Measurements from ENCODE around the gene MRTFB.
"Not testable (repeated sequence)": the region's sequence is repeated elsewhere in the genome, so short reads cannot be mapped to it uniquely, and the experiment has no call there.

The MRTFB gene

DNA sequence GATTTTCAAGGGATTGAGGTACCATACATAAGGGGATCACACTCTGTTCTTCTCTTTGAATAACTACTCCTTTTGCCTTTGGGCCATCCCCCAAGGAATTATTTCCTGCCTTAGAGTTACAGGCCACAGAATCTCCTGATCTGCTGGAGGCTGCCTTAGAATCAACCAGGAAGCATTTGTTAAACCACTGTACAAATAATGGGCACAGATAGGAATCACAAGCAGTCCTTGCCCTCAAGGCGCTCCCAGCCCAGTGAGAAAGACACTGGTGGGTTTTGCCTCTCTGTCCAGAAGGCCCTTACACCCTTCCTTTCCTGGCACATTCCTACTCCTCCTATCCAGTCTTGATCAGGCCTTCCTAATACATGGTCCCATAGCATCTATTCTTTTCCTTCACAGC lies 45.9 kb downstream of the MRTFB start:
- H3K27ac ChIP-seq = no peak overlapping the region
- TF ChIP-seq, protein P1, sequence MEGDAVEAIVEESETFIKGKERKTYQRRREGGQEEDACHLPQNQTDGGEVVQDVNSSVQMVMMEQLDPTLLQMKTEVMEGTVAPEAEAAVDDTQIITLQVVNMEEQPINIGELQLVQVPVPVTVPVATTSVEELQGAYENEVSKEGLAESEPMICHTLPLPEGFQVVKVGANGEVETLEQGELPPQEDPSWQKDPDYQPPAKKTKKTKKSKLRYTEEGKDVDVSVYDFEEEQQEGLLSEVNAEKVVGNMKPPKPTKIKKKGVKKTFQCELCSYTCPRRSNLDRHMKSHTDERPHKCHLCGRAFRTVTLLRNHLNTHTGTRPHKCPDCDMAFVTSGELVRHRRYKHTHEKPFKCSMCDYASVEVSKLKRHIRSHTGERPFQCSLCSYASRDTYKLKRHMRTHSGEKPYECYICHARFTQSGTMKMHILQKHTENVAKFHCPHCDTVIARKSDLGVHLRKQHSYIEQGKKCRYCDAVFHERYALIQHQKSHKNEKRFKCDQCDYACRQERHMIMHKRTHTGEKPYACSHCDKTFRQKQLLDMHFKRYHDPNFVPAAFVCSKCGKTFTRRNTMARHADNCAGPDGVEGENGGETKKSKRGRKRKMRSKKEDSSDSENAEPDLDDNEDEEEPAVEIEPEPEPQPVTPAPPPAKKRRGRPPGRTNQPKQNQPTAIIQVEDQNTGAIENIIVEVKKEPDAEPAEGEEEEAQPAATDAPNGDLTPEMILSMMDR (conservative IDR thresholded peaks at IDR 0.05) = no peak

DNA sequence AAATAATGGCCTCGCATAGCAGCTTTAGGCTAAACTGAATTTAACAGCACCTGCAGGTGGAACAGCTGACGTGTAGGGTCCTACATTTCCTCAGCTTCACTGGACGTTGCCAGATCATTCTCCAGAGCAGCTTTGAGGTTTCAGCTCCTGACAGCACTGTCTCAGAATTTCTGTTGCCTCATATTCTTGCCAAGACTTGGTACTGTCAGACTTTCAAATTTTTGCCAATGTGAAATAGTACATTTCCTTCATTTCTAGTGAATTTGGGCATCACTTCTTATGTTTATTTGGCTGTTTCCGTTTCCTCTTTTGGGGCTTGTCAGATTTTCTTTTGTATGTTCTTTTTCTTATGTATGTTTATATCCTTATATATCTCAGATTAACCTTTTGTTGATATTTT lies 48.7 kb downstream of the MRTFB start:
- no peak overlapping the region for H3K27ac ChIP-seq
- TF ChIP-seq, protein P1 (conservative IDR thresholded peaks at IDR 0.05) = no peak

DNA sequence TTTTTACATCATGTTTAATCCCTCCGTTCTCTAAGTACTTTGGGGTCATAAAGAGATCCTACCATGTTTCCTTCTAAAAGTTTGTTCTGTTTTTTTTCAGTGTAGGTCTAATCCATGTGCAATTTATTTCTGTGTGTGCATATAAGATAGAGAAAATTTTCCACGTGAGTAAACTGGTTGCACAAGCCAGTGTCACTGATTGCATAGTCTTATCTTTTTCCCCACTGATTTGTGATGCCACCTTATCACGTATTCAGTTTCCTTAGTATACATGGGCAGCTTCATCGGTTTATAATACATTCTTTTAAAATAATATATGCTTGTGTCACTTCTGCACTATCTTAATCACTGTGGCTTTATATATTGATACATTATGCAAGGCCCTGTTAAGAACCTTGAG lies 49.2 kb downstream of the MRTFB start:
- H3K27ac ChIP-seq = no peak overlapping the region
- TF ChIP-seq, protein P1 (conservative IDR thresholded peaks at IDR 0.05) = no peak

DNA sequence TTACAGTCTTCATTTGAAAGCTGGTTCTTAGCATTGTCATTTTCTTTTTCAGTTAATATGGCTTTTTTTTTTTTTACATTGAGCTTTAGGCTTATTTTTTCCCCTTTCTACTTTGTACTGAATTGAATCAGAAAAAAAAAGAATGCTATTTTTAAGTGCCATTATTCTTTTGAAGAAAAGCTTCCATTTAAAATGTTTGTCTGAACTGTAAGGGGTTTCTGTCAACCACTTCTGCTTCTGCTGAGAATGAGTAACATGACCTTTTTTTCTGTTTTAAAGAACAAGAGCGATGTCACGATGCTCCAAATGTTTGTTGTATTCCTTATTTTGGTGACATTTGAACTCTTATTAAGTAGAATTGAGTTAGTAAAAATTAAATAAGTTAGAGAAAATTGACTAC lies 50.0 kb downstream of the MRTFB start:
- no peak overlapping the region for H3K27ac ChIP-seq
- TF ChIP-seq, protein P1 (conservative IDR thresholded peaks at IDR 0.05) = no peak

DNA sequence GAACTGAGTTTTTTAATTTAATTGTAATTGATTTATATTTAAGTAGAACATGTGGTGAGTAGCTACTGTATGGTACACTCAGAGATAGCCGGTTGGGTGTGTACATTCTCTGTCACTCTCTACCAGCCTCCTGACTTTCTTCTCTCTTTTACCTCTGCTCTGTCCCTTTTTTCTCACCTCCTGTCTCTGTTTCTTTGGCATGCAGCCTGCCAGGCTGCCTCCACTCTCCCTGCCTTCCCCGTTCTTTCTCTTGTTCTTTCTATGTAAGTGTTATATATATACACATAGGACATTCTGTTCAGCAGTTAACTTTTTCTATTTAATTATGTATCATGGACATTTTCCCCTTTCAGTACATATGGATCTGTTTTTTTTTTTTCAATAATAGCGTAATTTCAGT lies 50.8 kb downstream of the MRTFB start:
- no peak overlapping the region for H3K27ac ChIP-seq
- TF ChIP-seq, protein P1 (conservative IDR thresholded peaks at IDR 0.05) = no peak

DNA sequence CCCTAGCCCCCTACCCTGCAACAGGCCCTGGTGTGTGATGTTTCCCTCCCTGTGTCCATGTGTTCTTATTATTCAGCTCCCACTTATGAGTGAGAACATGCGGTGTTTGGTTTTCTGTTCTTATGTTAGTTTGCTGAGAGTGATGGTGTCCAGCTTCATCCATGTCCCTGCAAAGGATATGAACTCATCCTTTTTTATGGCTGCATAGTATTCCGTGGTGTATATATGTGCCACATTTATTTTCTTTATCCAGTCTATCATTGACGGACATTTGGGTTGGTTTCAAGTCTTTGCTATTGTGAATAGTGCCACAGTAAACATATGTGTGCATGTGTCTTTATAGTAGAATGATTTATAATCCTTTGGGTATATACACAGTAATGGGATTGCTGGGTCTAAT lies 51.3 kb downstream of the MRTFB start:
- not testable (repeated sequence) for H3K27ac ChIP-seq

DNA sequence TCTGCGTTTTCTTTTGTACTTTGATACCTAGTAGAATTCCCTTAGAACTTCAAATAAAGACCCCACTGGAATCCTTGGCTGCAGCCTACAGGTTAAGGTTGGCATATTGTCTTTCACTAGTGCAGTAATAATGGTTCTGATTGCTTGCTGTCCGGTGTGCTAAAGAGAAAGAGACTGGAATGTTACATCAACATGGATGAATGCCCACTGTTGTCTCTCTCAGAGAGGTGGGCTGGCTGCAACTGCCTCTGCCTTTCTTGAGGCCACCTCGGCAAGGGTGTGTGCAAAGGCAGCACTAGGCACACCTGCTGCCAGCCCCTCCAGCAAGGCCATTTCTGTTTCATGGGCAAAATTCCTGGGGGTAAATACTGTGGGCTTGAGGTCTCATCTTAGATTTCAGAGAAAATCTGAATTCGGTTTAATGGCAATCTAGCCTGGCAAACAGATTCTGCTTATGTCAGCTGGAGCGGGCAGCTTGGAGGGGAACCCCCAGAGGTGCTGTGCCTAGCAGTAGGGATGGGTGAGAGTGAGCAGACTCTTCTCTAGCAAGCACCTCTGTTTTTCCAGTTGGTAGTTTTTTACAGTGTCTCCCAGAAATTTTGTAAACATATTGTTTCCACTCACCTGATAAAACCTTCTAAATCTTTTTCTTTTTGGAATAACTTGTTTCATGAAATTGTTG lies 54.0 kb downstream of the MRTFB start:
- no peak overlapping the region for H3K27ac ChIP-seq

DNA sequence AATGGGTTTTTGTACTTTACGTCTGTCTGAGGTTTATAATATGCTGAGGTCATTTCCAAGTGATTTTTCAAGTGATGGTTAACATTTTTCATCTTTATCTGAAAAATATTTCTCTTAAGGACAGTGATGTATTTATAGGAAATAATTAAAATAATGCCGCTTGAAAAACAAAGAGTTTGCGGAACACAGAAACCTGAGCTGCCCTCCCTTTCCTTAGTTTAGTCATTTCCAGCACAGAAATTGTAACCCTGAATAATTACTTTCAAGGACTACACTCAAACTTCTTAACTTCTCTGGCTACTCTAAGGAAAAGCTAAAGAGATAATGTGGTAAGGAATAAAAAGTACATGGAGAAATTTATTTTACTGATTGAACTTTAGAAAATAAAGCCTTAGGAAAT lies 54.6 kb downstream of the MRTFB start:
- no peak overlapping the region for H3K27ac ChIP-seq
- TF ChIP-seq, protein P1 (conservative IDR thresholded peaks at IDR 0.05) = no peak

More for the DNA sequence above, 54.0 kb downstream of the MRTFB start:
- TF ChIP-seq, protein P1 (conservative IDR thresholded peaks at IDR 0.05) = no peak

All from VCaP (cell line).